OCI-LY1 (cell line): ENCODE measurements around the gene NKTR.

ENCODE experiments used
- H2AFZ ChIP-seq: fragments of 200-600 bp; sonication (generic), shearing (Covaris generic); 2 replicates; pipeline ENCODE4 v1.6.0; 2014; ENCODE audit warnings: antibody characterized with exemption, mild to moderate bottlenecking, low read length
- H3F3A ChIP-seq: fragments of 200-600 bp; sonication (generic), shearing (Covaris generic); 2 replicates; pipeline ENCODE4 v1.6.0; 2014; ENCODE audit warnings: mild to moderate bottlenecking, antibody characterized with exemption, low read length, moderate library complexity; ENCODE audit not compliant: insufficient read depth
- H3K27ac ChIP-seq: fragments of 200-600 bp; sonication (generic); 2 replicates; pipeline ENCODE4 v1.5.1; 2014; ENCODE audit warnings: low read length, mixed run types, mild to moderate bottlenecking, low read depth; ENCODE audit not compliant: poor library complexity, severe bottlenecking
- H3K27me3 ChIP-seq: fragments of 200-600 bp; sonication (generic); 2 replicates; pipeline ENCODE4 v1.6.0; 2014; ENCODE audit warnings: antibody characterized with exemption, mild to moderate bottlenecking, low read length, moderate library complexity; ENCODE audit not compliant: insufficient read depth
- H3K36me3 ChIP-seq: fragments of 200-600 bp; sonication (generic); 2 replicates; pipeline ENCODE4 v1.6.1; 2014; ENCODE audit warnings: mild to moderate bottlenecking, antibody characterized with exemption, low read length, moderate library complexity, mixed read lengths; ENCODE audit not compliant: insufficient read depth
- H3K4me1 ChIP-seq: fragments of 200-600 bp; sonication (generic); 2 replicates; pipeline ENCODE4 v1.5.1; 2014; ENCODE audit warnings: mild to moderate bottlenecking, low read length, moderate library complexity; ENCODE audit not compliant: insufficient read depth, severe bottlenecking
- H3K4me2 ChIP-seq: fragments of 200-600 bp; sonication (generic), shearing (Covaris generic); 2 replicates; pipeline ENCODE4 v1.6.1; 2014; ENCODE audit warnings: low read length
- H3K4me3 ChIP-seq: fragments of 200-600 bp; sonication (generic); 2 replicates; pipeline ENCODE4 v1.5.1; 2014; ENCODE audit warnings: low read length, low read depth, mild to moderate bottlenecking, mixed read lengths; ENCODE audit not compliant: poor library complexity, severe bottlenecking
- H3K79me2 ChIP-seq: fragments of 200-600 bp; shearing (Covaris generic); 2 replicates; pipeline ENCODE4 v1.6.1; 2016; ENCODE audit warnings: mixed run types, low read length, mixed read lengths; ENCODE audit not compliant: insufficient read depth
- H3K9ac ChIP-seq: fragments of 200-600 bp; sonication (generic), shearing (Covaris generic); 2 replicates; pipeline ENCODE4 v1.6.1; 2014; ENCODE audit warnings: mild to moderate bottlenecking, low read length, mixed read lengths
- H3K9me2 ChIP-seq: fragments of 200-600 bp; sonication (generic), shearing (Covaris generic); 2 replicates; pipeline ENCODE4 v1.6.1; 2014; ENCODE audit warnings: low read depth, mild to moderate bottlenecking, low read length, mixed read lengths
- H3K9me3 ChIP-seq: fragments of 200-600 bp; shearing (Covaris generic); 2 replicates; pipeline ENCODE4 v1.6.1; 2014; ENCODE audit warnings: low read length, mixed read lengths
- H4K20me1 ChIP-seq: fragments of 200-600 bp; sonication (generic), shearing (Covaris generic); 2 replicates; pipeline ENCODE4 v1.6.0; 2016; ENCODE audit warnings: mild to moderate bottlenecking, low read length; ENCODE audit not compliant: insufficient read depth
- CTCF ChIP-seq: fragments of 200-600 bp; sonication (generic), shearing (Covaris generic); IDR thresholded peaks from 2 replicates; pipeline ENCODE4 v1.5.1; 2017; ENCODE audit warnings: mild to moderate bottlenecking, antibody characterized with exemption, low read length, moderate library complexity, mixed read lengths
- EZH2 ChIP-seq: fragments of 200-600 bp; sonication (generic), shearing (Covaris generic); IDR thresholded peaks from 2 replicates; pipeline ENCODE4 v1.8.0; 2017; ENCODE audit warnings: borderline replicate concordance, mixed run types, mild to moderate bottlenecking, antibody characterized with exemption, low read length, moderate library complexity, mixed read lengths

The NKTR gene

GRCh38 chr3:42557854-42558253 is 42.6 kb upstream of the NKTR start:
- no peaks in the 10 kb centered on the region for H4K20me1 ChIP-seq
- H3K9me3 ChIP-seq: no peaks in the 10 kb centered on the region

GRCh38 chr3:42562047-42562907 is 38.2 kb upstream of the NKTR start:
- no peaks in the 10 kb centered on the region for H3K79me2 ChIP-seq
- H4K20me1 ChIP-seq: no peaks in the 10 kb centered on the region
- TF ChIP-seq EZH2 (no peak), CTCF (no peak)
- H2AFZ ChIP-seq: no peak overlapping the region
- H3K9me2 ChIP-seq: no peaks in the 10 kb centered on the region
- H3K4me3 ChIP-seq: no peak overlapping the region
- H3K4me1 ChIP-seq: no peaks in the 10 kb centered on the region
- no peak overlapping the region for H3K4me2 ChIP-seq
- peaks cover 80% of the 10 kb centered on the region for H3K36me3 ChIP-seq
- no peaks in the 10 kb centered on the region for H3K9me3 ChIP-seq
- no peak overlapping the region for H3K9ac ChIP-seq
- H3F3A ChIP-seq: no peaks in the 10 kb centered on the region
- H3K27ac ChIP-seq: no peak overlapping the region
- H3K27me3 ChIP-seq: no peaks in the 10 kb centered on the region

More at GRCh38 chr3:42557854-42558253, 42.6 kb upstream of the NKTR start:
- H3K9me2 ChIP-seq: no peaks in the 10 kb centered on the region
- H3K4me2 ChIP-seq: no peak overlapping the region
- H3K36me3 ChIP-seq: peaks cover 83% of the 10 kb centered on the region
- no peaks in the 10 kb centered on the region for H3K27me3 ChIP-seq
- no peaks in the 10 kb centered on the region for H3K79me2 ChIP-seq
- no peak overlapping the region for H3K27ac ChIP-seq
- no peak; the same call in 1 of the 2 replicates for TF ChIP-seq CTCF
- peaks cover 4% of the 10 kb centered on the region for H3K4me1 ChIP-seq
- H3K4me3 ChIP-seq: no peak overlapping the region
- H2AFZ ChIP-seq: no peak overlapping the region
- no peaks in the 10 kb centered on the region for H3F3A ChIP-seq
- H3K9ac ChIP-seq: no peak overlapping the region

GRCh38 chr3:42569593-42570142 is 30.8 kb upstream of the NKTR start:
- TF ChIP-seq EZH2: no peak
- no peak for TF ChIP-seq CTCF

More at GRCh38 chr3:42569593-42570142, 30.8 kb upstream of the NKTR start:
- Histone ChIP-seq H3K4me2 (no peak overlapping the region), H3K36me3 (peaks cover 57% of the 10 kb centered on the region), H3F3A (no peaks in the 10 kb centered on the region), H3K79me2 (no peaks in the 10 kb centered on the region), H3K27ac (no peak overlapping the region), H3K9ac (no peak overlapping the region), H4K20me1 (no peaks in the 10 kb centered on the region), H2AFZ (no peak overlapping the region), H3K4me1 (no peaks in the 10 kb centered on the region), H3K4me3 (no peak overlapping the region), H3K27me3 (no peaks in the 10 kb centered on the region), H3K9me2 (no peaks in the 10 kb centered on the region), H3K9me3 (peaks cover 9% of the 10 kb centered on the region; the same call in 1 of the 2 replicates)
